GM10847 (cell line): ENCODE results near the gene SMCHD1.
A peak's percentile ranks its signal among the peaks of the same experiment; 100 is the strongest.

Source experiments
- POLR2A ChIP-seq: IDR thresholded peaks from 2 replicates; pipeline ENCODE4 v1.6.1; 2011; ENCODE audit not compliant: insufficient read length; ENCODE audit errors: extremely low read depth

The SMCHD1 gene

GRCh38 chr18:2655178-2655953 is at the start of gene SMCHD1:
TSS of gene SMCHD1 (plus strand) at chr18:2655726. CDS start at chr18:2656076, 350 bp downstream.
- peak; percentile 95 for TF ChIP-seq POLR2A

GRCh38 chr18:2606335-2606734 is 49.2 kb upstream of the SMCHD1 start:
- TF ChIP-seq POLR2A = no peak

GRCh38 chr18:2609604-2610003 is 45.9 kb upstream of the SMCHD1 start:
- no peak for TF ChIP-seq POLR2A

DNA sequence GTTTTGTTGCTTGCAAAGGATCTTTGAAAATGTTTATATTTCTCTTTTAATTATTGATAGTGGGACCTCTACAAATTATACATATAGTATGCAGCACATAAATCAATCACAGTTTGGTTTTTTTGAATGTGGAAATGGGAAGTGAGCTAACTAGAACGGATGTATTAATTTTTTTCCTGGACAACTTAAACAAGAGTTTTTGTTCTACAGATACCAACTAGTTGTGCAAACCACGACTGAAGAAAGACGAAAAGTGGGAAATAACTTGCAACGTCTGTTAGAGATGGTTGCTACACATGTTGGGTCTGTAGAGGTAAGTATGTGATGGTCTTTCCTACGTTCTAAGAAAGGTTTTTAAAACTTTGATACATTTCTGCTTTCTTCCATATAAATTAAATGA is 45.0 kb upstream of the SMCHD1 start:
- no peak for TF ChIP-seq POLR2A

DNA sequence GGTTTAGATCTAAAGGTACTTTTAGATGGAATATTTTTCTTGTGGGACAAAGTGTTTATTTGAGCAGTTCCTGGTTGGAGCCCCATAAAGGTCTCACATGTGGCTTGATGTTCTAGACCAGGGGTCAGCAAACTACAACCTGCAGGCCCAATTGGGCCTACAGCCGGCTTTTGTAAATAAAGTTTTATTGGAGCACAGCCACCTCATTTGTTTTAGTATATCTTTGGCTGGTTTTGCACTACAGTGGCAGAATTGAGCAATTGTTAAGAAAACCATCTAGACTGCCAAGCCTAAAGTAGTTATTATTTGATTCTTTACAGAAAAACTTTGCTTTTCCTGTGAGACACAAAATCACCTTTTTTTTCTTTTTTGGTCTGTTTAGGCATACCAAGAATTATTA is 42.5 kb upstream of the SMCHD1 start:
- TF ChIP-seq POLR2A = no peak

DNA sequence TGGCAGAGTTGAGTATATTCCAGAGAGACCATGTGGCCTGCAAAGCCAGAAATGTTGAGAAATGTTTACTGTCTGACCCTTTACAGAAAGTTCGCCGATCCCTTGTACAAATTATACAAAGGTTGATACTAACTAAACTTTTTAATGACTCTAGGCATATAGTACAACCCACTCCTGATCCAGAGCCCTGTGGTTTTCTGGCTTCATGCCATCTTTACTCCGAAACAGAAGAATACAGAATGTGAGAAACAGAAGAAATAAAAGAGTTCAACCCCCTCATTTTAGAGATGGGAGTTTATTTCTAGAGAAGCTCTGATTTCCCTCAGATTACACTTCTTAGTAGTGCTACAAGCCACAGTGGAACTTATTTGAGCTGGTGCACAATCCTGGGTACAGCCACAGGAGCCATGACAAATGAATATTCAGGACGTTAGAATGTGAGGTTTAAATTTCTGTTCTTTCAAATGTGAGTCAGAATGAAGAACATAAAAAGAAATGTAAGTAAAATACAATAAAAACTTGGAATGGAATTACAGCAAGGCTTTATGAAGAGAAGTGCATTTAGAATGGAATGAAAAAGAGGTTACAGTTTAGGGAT is 38.0 kb upstream of the SMCHD1 start:
- no peak for TF ChIP-seq POLR2A

DNA sequence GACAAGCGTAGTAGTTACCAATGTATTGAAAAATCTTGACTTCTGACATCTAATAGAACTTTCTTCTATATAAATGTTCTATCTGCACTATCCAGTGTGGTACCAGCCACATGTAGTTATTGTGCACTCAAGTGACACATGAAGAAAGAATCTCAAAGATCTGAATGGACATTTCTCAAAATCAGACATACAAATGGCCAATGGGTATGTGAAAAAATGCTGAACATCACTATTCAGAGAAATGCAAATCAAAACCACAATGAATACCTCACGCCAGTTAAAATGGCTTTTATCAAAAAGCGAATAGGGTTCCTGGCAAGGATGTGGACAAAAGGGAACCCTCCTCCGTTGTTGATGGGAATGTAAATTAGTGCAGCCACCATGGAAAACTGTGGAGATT is 37.5 kb upstream of the SMCHD1 start:
- TF ChIP-seq POLR2A = no peak

- no peak for TF ChIP-seq POLR2A
These were observed 30.3 kb upstream of the SMCHD1 start for GRCh38 chr18:2625217-2625616.

DNA sequence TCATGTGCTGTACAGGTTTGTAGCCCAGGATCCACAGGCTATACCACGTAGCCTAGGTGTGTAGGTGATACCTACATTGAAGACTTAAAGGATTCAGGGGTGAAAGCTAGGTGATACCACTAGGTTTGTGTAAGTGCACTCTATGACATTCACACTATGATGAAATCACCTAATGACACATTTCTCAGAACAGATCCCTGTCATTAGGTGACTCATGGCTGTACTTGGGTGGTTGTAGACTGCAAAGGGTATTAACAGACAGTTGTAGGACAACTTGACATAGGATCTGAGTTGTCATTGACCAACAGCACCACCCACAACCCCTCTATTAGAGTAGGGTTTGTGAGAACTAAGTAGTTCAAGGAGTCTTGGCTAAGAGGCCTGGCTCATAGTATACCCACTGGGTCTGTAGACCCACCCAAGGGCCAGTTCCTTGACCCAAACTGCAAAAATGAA is 27.7 kb upstream of the SMCHD1 start:
- no peak for TF ChIP-seq POLR2A

DNA sequence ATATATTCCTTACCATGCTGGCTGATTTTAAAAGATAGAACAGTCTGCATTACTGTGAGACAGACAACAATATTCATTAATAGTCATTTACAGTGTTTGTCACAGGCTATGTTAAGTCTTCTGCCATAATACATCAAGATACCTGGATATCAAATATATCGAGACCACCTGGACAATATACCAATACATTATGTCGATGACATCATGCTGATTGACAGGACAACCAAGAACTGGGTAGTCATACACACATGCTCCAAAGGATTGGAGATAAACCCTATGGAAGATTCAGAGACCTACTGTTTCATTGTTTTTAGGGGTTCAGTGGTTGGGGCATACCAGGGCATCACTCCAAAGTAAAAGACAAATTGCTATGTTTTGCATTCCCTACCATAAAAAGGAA is 26.5 kb upstream of the SMCHD1 start:
- no peak for TF ChIP-seq POLR2A

DNA sequence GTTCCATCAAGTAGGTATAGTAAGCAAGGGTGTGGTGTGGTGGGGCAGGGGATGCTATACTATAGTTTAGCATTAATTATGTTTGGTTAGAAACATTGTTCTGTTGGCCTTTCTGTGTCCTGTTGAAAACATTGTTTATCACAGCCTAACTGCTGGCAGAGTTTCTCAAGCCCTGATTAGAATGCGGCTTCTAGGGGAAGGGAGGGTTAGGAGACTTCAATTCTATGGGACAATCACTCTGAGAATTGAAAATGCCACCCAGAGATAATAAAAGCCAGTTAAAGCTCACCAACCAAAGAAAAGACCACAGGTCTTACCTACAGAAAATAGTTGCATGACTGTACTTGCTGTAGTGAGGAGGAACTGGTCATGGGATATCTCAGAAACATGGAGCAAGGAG is 19.9 kb upstream of the SMCHD1 start:
- no peak for TF ChIP-seq POLR2A

GRCh38 chr18:2636126-2636631 is 19.3 kb upstream of the SMCHD1 start:
- TF ChIP-seq POLR2A = no peak

DNA sequence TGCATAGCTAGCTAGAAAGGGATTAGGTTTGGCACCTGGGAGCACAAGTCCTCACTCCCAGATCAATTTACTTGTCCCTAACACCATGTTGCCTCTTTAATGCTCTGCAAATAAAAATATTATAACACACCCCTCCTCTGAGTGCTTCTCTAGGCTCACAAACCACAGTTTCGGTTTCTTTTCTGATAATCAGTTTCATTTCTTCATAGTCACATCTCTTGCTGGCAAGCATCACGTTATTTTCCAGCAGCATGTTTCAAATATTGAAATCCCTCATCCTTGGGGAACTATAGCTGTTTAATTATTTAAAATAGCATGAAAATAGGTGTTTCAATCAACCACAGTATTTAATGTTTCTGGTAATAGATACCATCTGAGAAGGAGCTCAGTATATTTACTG is 13.9 kb upstream of the SMCHD1 start:
- TF ChIP-seq POLR2A = no peak

GRCh38 chr18:2642771-2643170 is 12.8 kb upstream of the SMCHD1 start:
- TF ChIP-seq POLR2A = no peak

DNA sequence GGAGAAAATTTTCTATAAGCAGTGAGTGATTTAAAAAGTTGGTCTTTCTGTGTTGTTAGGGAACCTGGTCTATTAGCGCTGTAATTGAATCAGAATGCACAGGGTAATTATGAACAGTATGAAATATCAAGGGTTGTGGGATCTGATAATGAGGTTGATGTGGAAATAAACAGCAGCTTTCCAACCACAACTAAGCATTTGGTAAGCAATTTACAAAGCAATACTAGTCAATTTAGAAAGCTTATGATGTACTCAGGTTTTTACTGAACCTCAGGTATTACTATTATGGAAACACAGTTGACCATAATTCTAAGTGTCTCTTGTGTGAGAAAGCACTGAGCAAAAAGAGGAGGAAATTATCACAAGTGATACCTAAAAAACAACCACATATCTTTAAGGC is 11.0 kb upstream of the SMCHD1 start:
- TF ChIP-seq POLR2A = no peak

DNA sequence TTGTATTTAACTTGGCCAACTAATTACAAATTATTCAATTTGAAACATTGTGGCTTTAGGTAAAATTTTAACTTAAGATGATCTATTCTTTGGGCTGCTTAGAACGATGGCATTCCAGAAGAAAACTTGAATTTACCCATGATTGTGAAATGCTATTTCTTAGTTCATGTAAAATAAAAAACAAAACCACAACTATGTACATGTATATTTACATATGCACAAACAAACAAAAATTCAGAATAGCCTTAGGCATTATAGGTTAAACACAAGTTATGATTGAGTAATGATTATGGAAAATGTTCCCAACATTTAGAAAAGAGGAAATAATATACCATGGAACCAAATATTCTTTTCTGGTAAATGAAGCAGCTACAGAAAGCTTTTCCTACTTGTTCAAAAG is 3.5 kb upstream of the SMCHD1 start:
- TF ChIP-seq POLR2A = no peak

DNA sequence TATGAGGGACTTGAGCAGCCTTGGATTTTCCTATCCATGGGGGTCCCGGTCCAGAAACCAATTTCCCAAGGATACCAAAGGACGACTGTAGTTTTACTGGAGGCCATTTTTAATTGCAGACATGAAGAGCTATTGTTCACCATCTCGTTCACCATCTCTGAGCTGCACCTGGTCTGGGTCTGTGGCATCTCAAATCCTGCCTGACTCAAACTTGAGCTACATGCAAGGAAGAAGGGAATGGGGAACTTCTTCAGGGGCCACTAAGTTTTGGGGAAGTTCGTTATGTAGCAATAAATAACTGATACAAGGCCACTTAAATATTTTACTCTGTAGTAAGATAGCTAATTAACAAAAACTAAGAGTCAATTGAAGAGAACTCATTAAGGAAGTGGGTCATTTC is 2.1 kb upstream of the SMCHD1 start:
- TF ChIP-seq POLR2A = no peak

DNA sequence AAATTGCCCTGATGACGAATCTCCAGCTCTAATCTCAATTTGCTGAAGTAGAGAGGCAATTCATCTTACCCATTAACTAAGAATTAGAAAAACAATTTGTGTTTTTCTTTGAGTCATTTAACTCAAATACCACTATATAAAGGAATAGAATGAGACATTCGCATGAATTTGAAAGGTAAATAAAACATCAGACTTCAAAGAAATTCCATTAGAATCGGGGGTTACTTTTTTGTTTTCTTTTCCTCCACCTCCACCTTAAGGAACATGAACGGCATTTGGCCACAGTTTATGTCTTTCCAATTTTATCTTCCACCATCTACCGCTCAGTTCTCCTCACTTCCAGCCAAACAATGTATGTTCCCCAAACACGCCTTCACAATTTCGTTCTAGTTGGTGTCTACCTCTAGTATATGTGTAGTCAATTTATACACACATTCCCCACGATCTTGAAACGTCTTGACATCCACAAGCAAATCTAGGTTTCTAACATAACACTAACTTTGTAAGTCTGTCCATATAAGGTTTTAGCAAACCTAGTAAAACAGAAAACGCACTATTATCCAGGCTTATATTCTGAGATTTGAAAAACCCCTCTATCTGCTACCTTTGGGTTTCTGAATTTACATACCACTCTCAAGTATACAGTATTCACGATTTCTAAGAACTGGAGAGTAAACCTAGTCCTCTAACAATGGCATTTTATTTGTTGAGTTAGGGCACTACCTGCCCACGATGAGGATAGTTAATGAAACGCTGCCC is 1.2 kb upstream of the SMCHD1 start:
- TF ChIP-seq POLR2A = no peak
